Measurements from ENCODE around the gene CTU2.

DNA sequence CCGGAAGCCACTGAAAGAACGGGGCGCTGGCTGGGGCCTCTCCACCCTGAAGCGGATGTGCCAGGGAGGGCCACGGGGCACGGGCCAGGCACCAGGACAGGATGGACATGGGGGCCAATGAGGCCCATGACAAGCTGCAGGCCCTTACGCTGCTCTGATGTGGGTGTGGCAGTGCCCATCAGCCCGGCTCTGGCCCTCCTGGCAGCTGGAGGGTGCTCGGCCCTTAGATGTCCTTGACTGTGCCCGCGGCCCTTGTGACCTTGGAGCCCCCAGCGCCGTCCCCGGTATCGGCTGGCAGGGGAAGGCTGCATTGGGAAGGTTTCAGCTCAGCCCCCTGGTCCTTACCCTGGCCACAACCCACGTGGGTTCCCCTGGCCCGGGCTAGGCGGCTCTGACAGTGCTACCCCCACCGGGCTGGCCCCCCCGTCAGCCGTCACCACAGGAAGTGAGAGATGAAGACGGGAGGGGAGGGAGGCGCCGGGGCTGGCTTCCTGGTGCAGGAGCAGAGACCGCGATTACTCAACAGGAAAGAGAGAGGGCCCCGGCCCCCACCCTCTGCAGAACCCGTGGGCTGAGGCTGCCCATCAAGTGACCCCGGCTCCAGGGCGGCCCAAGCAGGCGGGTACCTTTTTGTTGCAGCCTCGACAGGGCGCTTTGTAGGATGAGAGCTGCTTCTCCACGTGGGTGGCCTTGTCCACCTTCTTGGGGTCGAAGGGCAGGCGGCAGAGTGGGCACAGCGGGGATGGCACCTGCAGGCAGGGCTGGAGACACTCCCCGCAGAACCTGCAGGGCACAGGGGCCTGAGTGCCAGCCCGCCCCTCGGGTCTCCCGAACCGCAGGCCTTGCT is 5.4 kb upstream of the CTU2 start:
- TF ChIP-seq, protein P1, sequence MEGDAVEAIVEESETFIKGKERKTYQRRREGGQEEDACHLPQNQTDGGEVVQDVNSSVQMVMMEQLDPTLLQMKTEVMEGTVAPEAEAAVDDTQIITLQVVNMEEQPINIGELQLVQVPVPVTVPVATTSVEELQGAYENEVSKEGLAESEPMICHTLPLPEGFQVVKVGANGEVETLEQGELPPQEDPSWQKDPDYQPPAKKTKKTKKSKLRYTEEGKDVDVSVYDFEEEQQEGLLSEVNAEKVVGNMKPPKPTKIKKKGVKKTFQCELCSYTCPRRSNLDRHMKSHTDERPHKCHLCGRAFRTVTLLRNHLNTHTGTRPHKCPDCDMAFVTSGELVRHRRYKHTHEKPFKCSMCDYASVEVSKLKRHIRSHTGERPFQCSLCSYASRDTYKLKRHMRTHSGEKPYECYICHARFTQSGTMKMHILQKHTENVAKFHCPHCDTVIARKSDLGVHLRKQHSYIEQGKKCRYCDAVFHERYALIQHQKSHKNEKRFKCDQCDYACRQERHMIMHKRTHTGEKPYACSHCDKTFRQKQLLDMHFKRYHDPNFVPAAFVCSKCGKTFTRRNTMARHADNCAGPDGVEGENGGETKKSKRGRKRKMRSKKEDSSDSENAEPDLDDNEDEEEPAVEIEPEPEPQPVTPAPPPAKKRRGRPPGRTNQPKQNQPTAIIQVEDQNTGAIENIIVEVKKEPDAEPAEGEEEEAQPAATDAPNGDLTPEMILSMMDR (IDR thresholded peaks at IDR 0.05) = no peak
- no peak for TF ChIP-seq EZH2 (IDR thresholded peaks at IDR 0.05; ENCODE audit: borderline replicate concordance, insufficient read depth, low read depth, low read length, poor library complexity, severe bottlenecking)
